ENCODE data around the gene ABHD4. TPM values are rescaled to one million over a fixed set of nuclear protein-coding genes. Genes with fewer than 3 reads are reported as not detected.
A peak's percentile ranks its signal among the peaks of the same experiment; 100 is the strongest.

The ABHD4 gene
- total RNA-seq, 1 donor from 2014 or later = 13.2 TPM

- intact Hi-C loops (cut with micrococcal nuclease) = loop anchor here (5.0 to 10.0 kb wide), 2 partner anchors 164 to 739 kb away; partner anchors contain the start of gene SLC7A7
- H3K27ac Mint-ChIP-seq = no peak overlapping the region
- no peaks in the 10 kb centered on the region for H3K27me3 Mint-ChIP-seq (ENCODE audit: insufficient read depth)
- no peaks in the 10 kb centered on the region for H3K36me3 Mint-ChIP-seq (ENCODE audit: low read depth)
- H3K9me3 Mint-ChIP-seq = no peaks in the 10 kb centered on the region
- no peak overlapping the region for H3K4me3 Mint-ChIP-seq
- H3K4me1 Mint-ChIP-seq (ENCODE audit: low read depth) = no peaks in the 10 kb centered on the region
- DNase-seq (ENCODE audit: low spot score) = no peak
Measured at GRCh38 chr14:22650960-22651521, 52.9 kb downstream of the ABHD4 start.

GRCh38 chr14:22651586-22651985 is 53.5 kb downstream of the ABHD4 start:
- no peaks in the 10 kb centered on the region for H3K36me3 Mint-ChIP-seq (ENCODE audit: low read depth)
- H3K4me3 Mint-ChIP-seq = no peak overlapping the region
- no peaks in the 10 kb centered on the region for H3K9me3 Mint-ChIP-seq
- H3K27ac Mint-ChIP-seq = no peak overlapping the region
- H3K27me3 Mint-ChIP-seq (ENCODE audit: insufficient read depth) = no peaks in the 10 kb centered on the region
- intact Hi-C loops (cut with micrococcal nuclease) = loop anchor here (5.0 to 10.0 kb wide), 2 partner anchors 163 to 739 kb away; partner anchors contain the start of gene SLC7A7
- DNase-seq (ENCODE audit: low spot score) = no peak
- no peaks in the 10 kb centered on the region for H3K4me1 Mint-ChIP-seq (ENCODE audit: low read depth)

- Mint-ChIP-seq H3K36me3 (ENCODE audit: low read depth) (no peaks in the 10 kb centered on the region), H3K4me3 (no peak overlapping the region), H3K4me1 (ENCODE audit: low read depth) (no peaks in the 10 kb centered on the region), H3K27ac (no peak overlapping the region), H3K27me3 (ENCODE audit: insufficient read depth) (no peaks in the 10 kb centered on the region), H3K9me3 (no peaks in the 10 kb centered on the region)
- peak; percentile 25 for DNase-seq (ENCODE audit: low spot score)
- intact Hi-C loops (cut with micrococcal nuclease) = loop anchor here (1.0 to 10.0 kb wide), 4 partner anchors 83 to 741 kb away; partner anchors contain the start of gene SLC7A7
Measured at GRCh38 chr14:22653012-22653621, 55.0 kb downstream of the ABHD4 start.

- Mint-ChIP-seq H3K9me3 (no peaks in the 10 kb centered on the region), H3K27me3 (ENCODE audit: insufficient read depth) (no peaks in the 10 kb centered on the region), H3K4me3 (no peak overlapping the region), H3K36me3 (ENCODE audit: low read depth) (no peaks in the 10 kb centered on the region), H3K27ac (no peak overlapping the region), H3K4me1 (ENCODE audit: low read depth) (no peaks in the 10 kb centered on the region)
- intact Hi-C loops (cut with micrococcal nuclease) = loop anchor here (10.0 kb wide), 1 partner anchor 159 kb away; the partner anchor contains the start of gene SLC7A7
- DNase-seq (ENCODE audit: low spot score) = no peak
Measured at GRCh38 chr14:22656226-22656625, 58.1 kb downstream of the ABHD4 start.

GRCh38 chr14:22656945-22657731 is 59.0 kb downstream of the ABHD4 start:
- Mint-ChIP-seq H3K4me3 (no peak overlapping the region), H3K27me3 (ENCODE audit: insufficient read depth) (no peaks in the 10 kb centered on the region), H3K27ac (no peak overlapping the region), H3K4me1 (ENCODE audit: low read depth) (no peaks in the 10 kb centered on the region), H3K9me3 (no peaks in the 10 kb centered on the region), H3K36me3 (ENCODE audit: low read depth) (no peaks in the 10 kb centered on the region)
- intact Hi-C loops (cut with micrococcal nuclease) = loop anchor here (10.0 kb wide), 1 partner anchor 158 kb away; the partner anchor contains the start of gene SLC7A7
- no peak for DNase-seq (ENCODE audit: low spot score)

GRCh38 chr14:22657861-22658260 is 59.8 kb downstream of the ABHD4 start:
- no peak overlapping the region for H3K27ac Mint-ChIP-seq
- H3K27me3 Mint-ChIP-seq (ENCODE audit: insufficient read depth) = no peaks in the 10 kb centered on the region
- no peaks in the 10 kb centered on the region for H3K9me3 Mint-ChIP-seq
- H3K4me3 Mint-ChIP-seq = no peak overlapping the region
- H3K36me3 Mint-ChIP-seq (ENCODE audit: low read depth) = no peaks in the 10 kb centered on the region
- H3K4me1 Mint-ChIP-seq (ENCODE audit: low read depth) = no peaks in the 10 kb centered on the region
- intact Hi-C loops (cut with micrococcal nuclease) = loop anchor here (2.0 to 10.0 kb wide), 2 partner anchors 157 to 195 kb away; partner anchors contain the start of gene SLC7A7
- DNase-seq (ENCODE audit: low spot score) = no peak

- no peaks in the 10 kb centered on the region for H3K36me3 Mint-ChIP-seq (ENCODE audit: low read depth)
- no peaks in the 10 kb centered on the region for H3K9me3 Mint-ChIP-seq
- H3K4me3 Mint-ChIP-seq = no peak overlapping the region
- H3K27me3 Mint-ChIP-seq (ENCODE audit: insufficient read depth) = no peaks in the 10 kb centered on the region
- intact Hi-C loops (cut with micrococcal nuclease) = loop anchor here (2.0 to 10.0 kb wide), 2 partner anchors 156 to 194 kb away; partner anchors contain the start of gene SLC7A7
- no peak for DNase-seq (ENCODE audit: low spot score)
- H3K4me1 Mint-ChIP-seq (ENCODE audit: low read depth) = no peaks in the 10 kb centered on the region
- H3K27ac Mint-ChIP-seq = no peak overlapping the region
Measured at GRCh38 chr14:22658946-22659345, 60.8 kb downstream of the ABHD4 start.

- DNase-seq (ENCODE audit: low spot score) = no peak
- intact Hi-C loops (cut with micrococcal nuclease) = no loop called here
- H3K9me3 Mint-ChIP-seq = no peaks in the 10 kb centered on the region
- H3K27me3 Mint-ChIP-seq (ENCODE audit: insufficient read depth) = no peaks in the 10 kb centered on the region
- H3K4me1 Mint-ChIP-seq (ENCODE audit: low read depth) = no peaks in the 10 kb centered on the region
- H3K4me3 Mint-ChIP-seq = no peak overlapping the region
- H3K27ac Mint-ChIP-seq = no peak overlapping the region
- H3K36me3 Mint-ChIP-seq (ENCODE audit: low read depth) = no peaks in the 10 kb centered on the region
Measured at GRCh38 chr14:22660654-22661053, 62.6 kb downstream of the ABHD4 start.

Other genes starting within 250 kb of the ABHD4 start
- gene DAD1, start 9.1 kb upstream of the ABHD4 start, total RNA-seq = 228 and 229 TPM in 2 replicates
- not detected in 2 replicates for gene OR6J1, start 46.1 kb downstream of the ABHD4 start, total RNA-seq
- 125 and 127 TPM in 2 replicates for gene OXA1L, start 168.4 kb downstream of the ABHD4 start, total RNA-seq
- 0.61 TPM in 1 of 2 replicates, not detected in the other for gene SLC7A7, start 217.1 kb downstream of the ABHD4 start, total RNA-seq
- gene MRPL52, start 231.6 kb downstream of the ABHD4 start, total RNA-seq = 187 and 196 TPM in 2 replicates
- 1.5 and 2.6 TPM in 2 replicates for gene MMP14, start 238.3 kb downstream of the ABHD4 start, total RNA-seq